ENCODE results near the gene SEZ6L. TPM values are rescaled to one million over a fixed set of nuclear protein-coding genes. Genes with fewer than 3 reads are reported as not detected.

Gene SEZ6L
- total RNA-seq, 1 experiment from 2014 or later: not detected

DNA sequence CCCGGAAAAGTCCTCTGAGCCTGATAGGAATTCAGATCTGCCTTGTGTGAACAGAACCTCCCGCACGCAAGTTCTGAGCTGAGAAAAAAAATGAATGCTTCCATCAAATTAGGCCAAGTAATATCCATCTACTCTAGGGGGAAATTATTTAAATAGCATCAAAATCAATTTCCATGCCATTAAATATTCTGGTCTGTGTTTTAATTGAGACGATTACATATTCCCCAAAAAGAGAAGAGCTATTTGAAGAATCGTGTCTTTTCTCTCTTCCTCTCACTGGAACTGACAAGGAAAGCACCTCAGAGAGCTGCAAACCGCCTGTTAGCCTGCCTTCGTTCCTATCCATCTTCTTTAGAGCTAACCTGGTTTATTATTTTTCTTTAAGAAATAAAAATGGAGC, 96.0 kb downstream of the SEZ6L start:
- Histone ChIP-seq H2AFZ (ENCODE audit: low read depth, low read length, poor library complexity, severe bottlenecking) (no peak overlapping the region), H4K20me1 (ENCODE audit: insufficient read depth) (no peaks in the 10 kb centered on the region), H3K9ac (ENCODE audit: low read length) (no peak overlapping the region), H3K27me3 (ENCODE audit: insufficient read depth, low read length) (peaks cover 46% of the 10 kb centered on the region), H3K9me2 (ENCODE audit: insufficient read depth) (no peaks in the 10 kb centered on the region), H3K4me1 (ENCODE audit: control insufficient read depth in 1 of 2, insufficient read depth in 2 of 2, low read length in 2 of 2) (no peaks in the 10 kb centered on the region), H3K27ac (ENCODE audit: low read depth, low read length) (no peak overlapping the region), H3K4me2 (ENCODE audit: low read length) (no peak overlapping the region), H3K9me3 (ENCODE audit: control insufficient read depth in 1 of 2, insufficient read depth in 1 of 2, low read depth in 1 of 2, low read length in 2 of 2) (no peaks in the 10 kb centered on the region), H3K36me3 (ENCODE audit: control insufficient read depth in 1 of 2, insufficient read depth in 2 of 2, low read length in 2 of 2) (no peaks in the 10 kb centered on the region), H3K79me2 (ENCODE audit: insufficient read depth, low read length) (no peaks in the 10 kb centered on the region), H3K4me3 (replicated peaks in 1 of 2; ENCODE audit: low read depth in 1 of 2, low read length in 2 of 2) (no peak overlapping the region)
- RAD21 ChIA-PET (ENCODE audit: low non-redundant PET in 1 of 2, low total read pairs in 2 of 2, uncharacterized antibody in 2 of 2, unreplicated experiment in 2 of 2): no interaction called here
- CTCF ChIA-PET: no interaction called here
- DNase-seq (ENCODE audit: low read depth, low spot score): no peak
- no TSS peak for BruUV-seq (replicated peaks)
- intact Hi-C loops (cut with micrococcal nuclease): no loop called here
- POLR2A ChIA-PET: no interaction called here
- TF ChIP-seq JUND (IDR thresholded peaks at IDR 0.05) (no peak), CBX3 (IDR thresholded peaks at IDR 0.05; ENCODE audit: low read depth) (no peak), RAD21 (IDR thresholded peaks at IDR 0.05; ENCODE audit: low read depth) (no peak), CEBPB (IDR thresholded peaks at IDR 0.05; ENCODE audit: low read depth) (no peak), POLR2AphosphoS5 (IDR thresholded peaks at IDR 0.05; ENCODE audit: low read depth, low read length) (no peak), EZH2phosphoT487 (IDR thresholded peaks at IDR 0.05; ENCODE audit: borderline replicate concordance) (no peak), SRF (IDR thresholded peaks at IDR 0.05; ENCODE audit: low read depth) (no peak), ZNF274 (IDR thresholded peaks at IDR 0.05; ENCODE audit: low read depth, low read length) (no peak), FOSL1 (IDR thresholded peaks at IDR 0.05; ENCODE audit: low read depth) (no peak), REST (IDR thresholded peaks at IDR 0.05; ENCODE audit: low read depth) (no peak), SIN3A (IDR thresholded peaks at IDR 0.05; ENCODE audit: low read depth) (no peak), ELF1 (IDR thresholded peaks at IDR 0.05; ENCODE audit: borderline replicate concordance, low read depth) (no peak), MAX (IDR thresholded peaks at IDR 0.05) (no peak), CTCF (IDR thresholded peaks at IDR 0.05 in 2 of 3, conservative IDR thresholded peaks at IDR 0.05 in 1 of 3; ENCODE audit: borderline replicate concordance in 1 of 3, insufficient read depth in 1 of 3, low read depth in 2 of 3, low read length in 2 of 3) (no peak), POLR2A (IDR thresholded peaks at IDR 0.05; ENCODE audit: borderline replicate concordance, extremely low read depth, insufficient read depth, insufficient read length) (no peak)
- TF ChIP-seq, protein P1, sequence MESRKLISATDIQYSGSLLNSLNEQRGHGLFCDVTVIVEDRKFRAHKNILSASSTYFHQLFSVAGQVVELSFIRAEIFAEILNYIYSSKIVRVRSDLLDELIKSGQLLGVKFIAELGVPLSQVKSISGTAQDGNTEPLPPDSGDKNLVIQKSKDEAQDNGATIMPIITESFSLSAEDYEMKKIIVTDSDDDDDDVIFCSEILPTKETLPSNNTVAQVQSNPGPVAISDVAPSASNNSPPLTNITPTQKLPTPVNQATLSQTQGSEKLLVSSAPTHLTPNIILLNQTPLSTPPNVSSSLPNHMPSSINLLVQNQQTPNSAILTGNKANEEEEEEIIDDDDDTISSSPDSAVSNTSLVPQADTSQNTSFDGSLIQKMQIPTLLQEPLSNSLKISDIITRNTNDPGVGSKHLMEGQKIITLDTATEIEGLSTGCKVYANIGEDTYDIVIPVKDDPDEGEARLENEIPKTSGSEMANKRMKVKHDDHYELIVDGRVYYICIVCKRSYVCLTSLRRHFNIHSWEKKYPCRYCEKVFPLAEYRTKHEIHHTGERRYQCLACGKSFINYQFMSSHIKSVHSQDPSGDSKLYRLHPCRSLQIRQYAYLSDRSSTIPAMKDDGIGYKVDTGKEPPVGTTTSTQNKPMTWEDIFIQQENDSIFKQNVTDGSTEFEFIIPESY (IDR thresholded peaks at IDR 0.05; ENCODE audit: extremely low read depth, insufficient replicate concordance, low read length): no peak
- no peak for ATAC-seq

Data from HCT116 (cell line).